ENCODE results near the gene EHMT1.

GRCh38 chr9:137776306-137776995 lies 157.6 kb downstream of the EHMT1 start:
- TF ChIP-seq, protein P1, sequence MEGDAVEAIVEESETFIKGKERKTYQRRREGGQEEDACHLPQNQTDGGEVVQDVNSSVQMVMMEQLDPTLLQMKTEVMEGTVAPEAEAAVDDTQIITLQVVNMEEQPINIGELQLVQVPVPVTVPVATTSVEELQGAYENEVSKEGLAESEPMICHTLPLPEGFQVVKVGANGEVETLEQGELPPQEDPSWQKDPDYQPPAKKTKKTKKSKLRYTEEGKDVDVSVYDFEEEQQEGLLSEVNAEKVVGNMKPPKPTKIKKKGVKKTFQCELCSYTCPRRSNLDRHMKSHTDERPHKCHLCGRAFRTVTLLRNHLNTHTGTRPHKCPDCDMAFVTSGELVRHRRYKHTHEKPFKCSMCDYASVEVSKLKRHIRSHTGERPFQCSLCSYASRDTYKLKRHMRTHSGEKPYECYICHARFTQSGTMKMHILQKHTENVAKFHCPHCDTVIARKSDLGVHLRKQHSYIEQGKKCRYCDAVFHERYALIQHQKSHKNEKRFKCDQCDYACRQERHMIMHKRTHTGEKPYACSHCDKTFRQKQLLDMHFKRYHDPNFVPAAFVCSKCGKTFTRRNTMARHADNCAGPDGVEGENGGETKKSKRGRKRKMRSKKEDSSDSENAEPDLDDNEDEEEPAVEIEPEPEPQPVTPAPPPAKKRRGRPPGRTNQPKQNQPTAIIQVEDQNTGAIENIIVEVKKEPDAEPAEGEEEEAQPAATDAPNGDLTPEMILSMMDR (IDR thresholded peaks at IDR 0.05), result no peak
- TF ChIP-seq POLR2A (IDR thresholded peaks at IDR 0.05; ENCODE audit: low read depth) (no peak), POLR2AphosphoS5 (IDR thresholded peaks at IDR 0.05) (no peak)

Data from esophagus muscularis mucosa (tissue), 3 donors.